GM12865 (cell line): ENCODE measurements around the gene SEPHS2.

Source experiments
- DNase-seq: peaks from one replicate; pipeline ENCODE4 v3.0.0; 2010; ENCODE audit warnings: low read depth
- H3K4me3 ChIP-seq: 2 replicates; pipeline ENCODE4 v1.5.1; 2011; ENCODE audit warnings: mild to moderate bottlenecking, low read depth, low read length, control low read depth
- TF ChIP-seq, protein P1 (sequence below): IDR thresholded peaks from 2 replicates; pipeline ENCODE4 v1.5.1; 2011; ENCODE audit warnings: low read length, control low read depth, low read depth, inconsistent platforms; ENCODE audit not compliant: insufficient read depth; ENCODE audit errors: missing control alignments

The SEPHS2 gene

DNA sequence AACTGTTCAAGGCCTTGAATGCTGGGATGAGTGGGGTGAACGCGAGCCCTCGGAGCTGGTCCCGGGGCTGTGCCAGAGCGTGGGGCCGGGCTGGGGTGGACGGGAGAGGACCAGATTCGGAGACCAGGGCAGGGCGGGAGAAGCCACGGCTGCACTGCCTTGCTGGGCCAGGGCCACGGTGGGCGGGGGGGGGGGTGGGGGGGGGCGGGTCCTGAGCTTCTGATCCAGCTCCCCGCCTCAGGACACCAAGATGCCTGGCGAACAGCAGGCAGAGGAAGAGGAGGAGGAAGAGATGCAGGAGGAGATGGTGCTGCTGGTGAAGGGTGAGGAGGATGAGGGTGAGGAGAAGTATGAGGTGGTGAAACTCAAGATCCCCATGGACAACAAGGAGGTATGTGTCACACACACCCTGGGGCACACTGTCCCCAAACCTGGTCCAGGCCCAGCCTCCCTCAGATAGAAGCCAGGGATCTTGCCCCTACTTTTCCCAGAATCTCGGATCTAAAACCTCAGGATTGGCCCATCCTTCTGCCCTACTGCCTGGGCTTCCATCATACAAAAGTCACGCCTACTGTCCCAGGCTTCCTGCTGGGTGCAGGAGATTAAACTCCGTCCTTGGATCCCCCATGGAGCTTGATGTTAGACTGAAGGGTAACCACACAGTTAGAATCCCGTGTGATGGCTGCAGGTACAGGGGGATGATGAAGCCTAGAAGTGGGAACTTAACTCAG is 37.7 kb downstream of the SEPHS2 start:
- DNase-seq = no peak
- TF ChIP-seq, protein P1, sequence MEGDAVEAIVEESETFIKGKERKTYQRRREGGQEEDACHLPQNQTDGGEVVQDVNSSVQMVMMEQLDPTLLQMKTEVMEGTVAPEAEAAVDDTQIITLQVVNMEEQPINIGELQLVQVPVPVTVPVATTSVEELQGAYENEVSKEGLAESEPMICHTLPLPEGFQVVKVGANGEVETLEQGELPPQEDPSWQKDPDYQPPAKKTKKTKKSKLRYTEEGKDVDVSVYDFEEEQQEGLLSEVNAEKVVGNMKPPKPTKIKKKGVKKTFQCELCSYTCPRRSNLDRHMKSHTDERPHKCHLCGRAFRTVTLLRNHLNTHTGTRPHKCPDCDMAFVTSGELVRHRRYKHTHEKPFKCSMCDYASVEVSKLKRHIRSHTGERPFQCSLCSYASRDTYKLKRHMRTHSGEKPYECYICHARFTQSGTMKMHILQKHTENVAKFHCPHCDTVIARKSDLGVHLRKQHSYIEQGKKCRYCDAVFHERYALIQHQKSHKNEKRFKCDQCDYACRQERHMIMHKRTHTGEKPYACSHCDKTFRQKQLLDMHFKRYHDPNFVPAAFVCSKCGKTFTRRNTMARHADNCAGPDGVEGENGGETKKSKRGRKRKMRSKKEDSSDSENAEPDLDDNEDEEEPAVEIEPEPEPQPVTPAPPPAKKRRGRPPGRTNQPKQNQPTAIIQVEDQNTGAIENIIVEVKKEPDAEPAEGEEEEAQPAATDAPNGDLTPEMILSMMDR = no peak

DNA sequence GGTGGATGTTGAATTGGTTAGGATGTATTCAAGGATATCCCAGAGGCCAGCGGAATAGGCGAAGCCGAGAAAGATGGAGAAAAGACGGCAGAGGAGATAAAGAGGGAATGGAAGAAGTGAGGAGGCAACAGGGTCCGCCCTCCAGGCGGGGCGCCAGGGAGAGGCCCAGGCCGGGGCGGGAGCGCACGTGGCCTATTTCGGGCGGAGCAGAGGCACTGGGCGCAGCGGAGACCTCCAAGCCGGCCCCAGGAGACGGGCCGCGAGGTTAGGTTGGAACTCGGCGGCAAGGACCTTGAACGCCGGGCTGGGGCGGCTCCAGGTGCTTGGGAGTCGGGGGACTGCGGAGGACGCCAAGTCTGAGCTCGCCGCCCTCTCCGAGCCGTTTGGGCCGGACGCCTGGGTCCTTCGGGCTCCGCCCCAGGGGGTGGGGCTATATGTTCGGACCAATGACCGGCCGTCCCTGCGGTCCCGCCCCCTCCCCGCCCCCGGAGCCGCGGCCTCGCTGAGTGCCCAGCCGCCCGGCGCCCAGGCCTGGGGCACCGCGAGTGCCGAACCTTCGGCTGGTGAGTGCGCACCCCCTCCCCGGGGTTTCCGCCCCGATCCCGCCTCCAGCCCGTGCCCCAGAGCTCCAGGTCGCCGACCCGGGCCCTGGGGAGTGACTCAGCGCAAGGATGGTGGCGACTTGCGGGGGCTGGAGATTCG is 38.4 kb downstream of the SEPHS2 start, which contains the start of gene ZNF771:
Gene ZNF771, plus strand, starts transcription at position 505 of the 702 bp plus-strand sequence. CDS start 448 bp downstream, outside the sequence.
- peak; percentile 91 for DNase-seq
- TF ChIP-seq, protein P1 = peak; percentile 10
- peak within 1 kb of the TSS; percentile 83 for H3K4me3 ChIP-seq

More for the DNA sequence above, 37.7 kb downstream of the SEPHS2 start:
- H3K4me3 ChIP-seq = peak overlapping the region; percentile 83

DNA sequence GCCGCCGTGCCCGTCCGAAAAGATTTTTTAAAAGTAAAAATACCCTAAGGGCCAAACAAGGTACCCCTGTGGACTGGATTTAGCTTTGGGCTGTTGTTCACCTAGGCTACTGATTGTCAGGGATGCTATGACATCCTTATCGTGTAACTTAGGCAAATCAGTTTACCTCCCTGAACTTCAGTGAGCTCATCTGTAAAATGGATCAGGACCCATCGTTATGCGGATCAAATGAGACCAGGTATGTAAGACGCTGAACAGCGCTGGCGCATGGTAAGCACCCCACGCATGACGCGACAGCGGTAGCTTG is 38.9 kb downstream of the SEPHS2 start:
- peak overlapping the region; percentile 83 for H3K4me3 ChIP-seq
- TF ChIP-seq, protein P1 = no peak
- no peak for DNase-seq

DNA sequence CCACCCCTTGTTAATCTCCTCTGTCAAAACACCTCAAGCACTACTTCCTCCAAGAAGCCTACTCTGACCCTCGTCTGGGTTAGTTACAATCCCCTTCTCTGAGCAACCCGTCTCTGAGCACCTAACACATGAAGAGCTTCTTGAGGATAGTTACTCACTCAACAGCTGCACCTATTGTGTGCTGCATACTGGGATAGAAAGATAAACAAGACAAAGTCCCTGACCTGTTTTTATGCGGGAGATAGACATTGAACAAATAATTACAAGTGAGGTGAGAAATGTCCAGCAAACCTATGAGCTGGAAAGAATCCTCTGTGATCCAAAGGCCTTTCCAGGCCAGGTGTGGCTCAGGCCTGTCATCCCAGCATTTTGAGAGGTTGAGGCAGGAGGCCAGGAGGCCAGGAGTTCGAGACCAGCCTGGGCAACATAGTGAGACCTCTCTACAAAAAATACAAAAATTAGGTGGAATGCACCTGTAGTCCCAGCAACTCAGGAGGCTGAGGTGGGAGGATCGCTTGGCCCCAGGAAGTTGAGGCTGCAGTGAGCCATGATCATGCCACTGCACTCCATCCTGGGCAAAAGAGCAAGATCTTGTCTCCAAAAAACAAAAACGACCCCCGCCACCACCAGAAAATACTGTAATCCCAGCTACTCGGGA is 43.8 kb downstream of the SEPHS2 start:
- DNase-seq = no peak

DNA sequence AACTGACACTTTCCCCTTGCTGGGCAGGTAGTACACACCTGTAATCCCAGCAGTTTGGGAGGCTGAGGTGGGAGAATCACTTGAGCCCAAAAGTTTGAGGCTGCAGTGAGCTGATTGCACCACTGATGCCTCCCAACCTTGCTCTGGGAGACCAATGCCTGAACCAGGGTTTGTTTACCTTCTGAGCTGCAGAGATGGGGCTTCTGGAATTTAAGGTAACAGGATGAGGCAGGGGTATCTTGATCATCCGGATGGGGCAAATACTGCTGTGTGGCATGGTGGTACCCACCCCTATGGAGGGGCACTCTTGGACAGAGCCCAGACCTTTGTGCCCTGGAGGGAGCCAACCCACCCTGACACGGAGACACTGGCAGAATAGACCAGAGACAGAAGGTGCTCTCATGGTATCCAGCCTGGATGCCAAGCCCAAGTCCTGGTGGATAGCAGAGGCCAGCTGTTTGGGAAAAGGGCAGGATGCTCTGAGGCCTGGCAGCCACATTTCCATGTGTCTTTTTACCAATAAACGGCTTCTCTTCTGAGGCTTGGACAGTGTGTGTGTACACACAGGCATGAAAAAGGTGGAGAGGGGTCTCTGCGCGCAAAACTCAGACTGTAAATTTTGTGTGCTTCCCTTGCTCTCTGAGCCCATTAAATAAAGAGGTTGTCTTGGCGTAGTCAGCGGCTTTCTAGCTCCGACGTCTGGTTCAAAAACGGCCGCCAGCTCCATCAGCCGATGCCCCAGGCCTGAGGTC is 46.1 kb downstream of the SEPHS2 start:
- DNase-seq = no peak
- H3K4me3 ChIP-seq = peak overlapping the region; percentile 72

More for the DNA sequence above, 43.8 kb downstream of the SEPHS2 start:
- TF ChIP-seq, protein P1 = no peak
- no peak overlapping the region for H3K4me3 ChIP-seq

More for the DNA sequence above, 46.1 kb downstream of the SEPHS2 start:
- TF ChIP-seq, protein P1 = no peak
